ENCODE measurements around the gene GLYR1.

DNA sequence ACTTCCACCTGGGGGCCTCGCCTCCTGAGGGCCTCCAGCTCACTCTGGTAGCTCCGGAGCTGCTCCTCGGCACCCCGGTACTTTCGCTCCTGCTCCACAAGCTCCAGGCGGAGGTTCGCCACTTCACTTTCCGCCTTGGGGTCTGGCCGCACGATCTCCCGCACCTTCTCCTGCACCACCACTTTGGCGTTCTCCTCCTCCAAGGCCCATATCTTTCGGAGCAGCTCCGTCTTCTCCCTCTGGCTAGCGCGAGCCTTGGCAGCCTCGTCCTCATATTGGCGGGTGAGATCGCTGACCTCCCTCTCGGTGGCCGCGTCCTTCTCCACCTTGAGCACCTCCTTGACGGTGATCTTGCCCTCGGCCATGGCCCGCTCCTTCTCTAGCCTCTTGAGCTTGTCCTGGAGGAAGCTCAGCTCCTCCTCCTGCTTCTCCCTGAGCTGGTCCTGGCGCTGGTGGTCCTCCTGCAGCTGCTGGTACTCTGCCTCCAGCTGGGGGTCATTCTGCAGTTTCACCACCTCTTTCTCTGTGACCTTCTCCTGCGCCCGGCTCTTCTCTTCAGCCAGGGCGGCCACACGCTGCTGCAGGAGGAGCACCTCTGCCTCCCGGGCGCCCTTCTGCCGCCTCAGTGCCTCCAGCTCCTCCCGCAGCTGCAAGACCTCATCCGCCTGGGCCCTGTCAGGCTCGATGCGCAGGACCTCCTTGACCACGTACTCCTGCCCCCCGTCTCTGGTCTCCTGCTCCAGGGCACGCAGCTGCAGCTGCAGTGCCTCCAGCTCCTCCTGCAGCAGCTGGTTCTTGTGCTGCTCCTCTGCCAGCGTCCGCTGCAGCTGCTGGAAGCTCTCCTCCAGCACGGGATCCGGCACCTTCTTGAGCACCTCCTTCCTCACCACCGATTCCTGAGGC lies 38.1 kb upstream of the GLYR1 start:
- TF ChIP-seq SUZ12 (IDR thresholded peaks at IDR 0.05): no peak
- no peak for TF ChIP-seq L3MBTL2 (conservative IDR thresholded peaks at IDR 0.05)
- TF ChIP-seq SP1 (IDR thresholded peaks at IDR 0.05): no peak
- no peak for TF ChIP-seq TARDBP (IDR thresholded peaks at IDR 0.05)
- TF ChIP-seq ARNT (IDR thresholded peaks at IDR 0.05): no peak
- no peak for TF ChIP-seq BHLHE40 (IDR thresholded peaks at IDR 0.05; ENCODE audit: borderline replicate concordance)
- no peak for TF ChIP-seq FOXK2 (IDR thresholded peaks at IDR 0.05)
- TF ChIP-seq ELF4 (IDR thresholded peaks at IDR 0.05): no peak

Measured in HEK293T (cell line).